GM12878 (cell line): Measurements from ENCODE around the gene ARAP2.

Experiments
- EP300 ChIP-seq, 2 experiments: fragments of 150-350 bp in 1 of 2; IDR thresholded peaks; 2 replicates each; pipeline ENCODE4 v1.6.1; 2011 to 2012; ENCODE audit warnings: low read depth in 2 of 2, low read length in 2 of 2, borderline replicate concordance in 1 of 2, improper control_type of control experiment in 1 of 2, inconsistent platforms in 1 of 2; ENCODE audit not compliant: control insufficient read depth in 1 of 2
- IKZF1 ChIP-seq: fragments of 450-650 bp; conservative IDR thresholded peaks from 2 replicates; pipeline ENCODE4 v1.6.1; 2017; ENCODE audit warnings: antibody characterized with exemption, mild to moderate bottlenecking
- RBBP5 ChIP-seq: fragments of 200-600 bp; sonication (generic); conservative IDR thresholded peaks from 2 replicates; pipeline ENCODE4 v1.6.1; 2016

- TF ChIP-seq RBBP5, result no peak
- TF ChIP-seq IKZF1, result no peak
- no peak for TF ChIP-seq EP300 (IDR thresholded peaks at IDR 0.05; ENCODE audit: borderline replicate concordance in 1 of 2, control insufficient read depth in 1 of 2, low read depth in 2 of 2, low read length in 2 of 2)
These were observed 201.1 kb downstream of the ARAP2 start for GRCh38 chr4:36043241-36043640.
